OCI-M2 (cell line): ENCODE measurements around the gene PPP1R14C.
A peak's percentile ranks its signal among the peaks of the same experiment; 100 is the strongest.

ENCODE experiments used
- DNase-seq: peaks from one replicate; lab custom pipeline; 2025; ENCODE audit not compliant: unreplicated experiment; lab: John Stamatoyannopoulos, UW

The PPP1R14C gene

DNA sequence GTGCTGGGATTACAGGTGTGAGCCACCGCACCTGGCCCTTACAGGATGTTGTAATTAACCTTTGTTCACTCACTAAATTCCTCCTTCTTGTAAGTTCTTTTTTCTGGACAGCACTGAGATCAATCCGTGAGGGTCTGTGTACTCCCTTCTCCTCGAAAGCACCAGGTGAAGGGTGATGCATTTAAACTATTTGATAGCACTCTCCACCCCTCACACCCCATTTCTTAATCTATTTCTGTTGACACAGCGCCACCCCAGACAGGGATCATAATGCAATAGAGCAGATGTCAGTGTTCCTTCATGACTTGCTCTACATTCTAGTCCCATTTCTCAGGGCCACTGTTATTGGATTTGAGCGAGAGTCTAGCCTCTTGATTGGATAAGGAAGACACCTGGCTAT, 46.3 kb downstream of the PPP1R14C start:
- no peak for DNase-seq

DNA sequence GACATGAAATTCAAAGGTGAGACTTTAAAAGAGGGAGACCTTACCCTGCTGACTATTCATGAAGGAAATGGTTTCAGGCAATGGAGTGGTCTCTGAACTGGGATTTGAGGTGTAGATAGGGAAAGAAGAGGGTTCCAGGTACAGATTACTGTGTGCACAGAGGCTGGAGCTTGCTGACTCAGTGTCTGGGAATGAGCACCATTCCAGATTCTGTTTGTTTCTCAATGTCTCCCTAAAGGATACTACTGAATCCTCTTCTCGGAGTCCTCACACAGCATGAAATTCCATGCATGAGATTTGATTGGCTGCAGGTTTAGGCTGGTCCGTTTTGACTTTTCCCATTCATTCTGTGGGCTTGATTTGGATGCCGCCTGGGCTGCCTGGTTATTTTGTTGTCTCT, 49.0 kb downstream of the PPP1R14C start:
- DNase-seq: no peak

DNA sequence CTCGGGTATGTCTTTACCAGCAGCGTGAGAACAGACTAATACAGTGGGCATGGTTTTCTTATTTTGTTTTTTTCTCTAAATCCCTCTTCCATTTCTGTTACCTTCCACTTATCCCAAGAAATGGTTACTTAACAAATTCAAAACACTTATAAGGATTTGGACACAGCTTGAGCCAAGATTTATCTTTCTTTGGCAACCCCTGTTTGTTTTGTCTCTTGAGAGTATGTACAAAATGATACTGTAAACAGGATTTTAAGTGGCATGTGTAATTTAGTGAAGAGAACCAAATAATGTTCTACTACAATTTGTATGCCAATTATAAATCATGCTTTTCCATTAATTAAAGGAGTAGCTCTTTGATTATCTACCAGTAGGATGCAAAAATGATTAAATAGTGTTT, 51.4 kb downstream of the PPP1R14C start:
- no peak for DNase-seq

- no peak for DNase-seq
Measured at GRCh38 chr6:150195996-150196417, 53.2 kb downstream of the PPP1R14C start.

GRCh38 chr6:150196942-150197745, 54.3 kb downstream of the PPP1R14C start:
- no peak for DNase-seq

DNA sequence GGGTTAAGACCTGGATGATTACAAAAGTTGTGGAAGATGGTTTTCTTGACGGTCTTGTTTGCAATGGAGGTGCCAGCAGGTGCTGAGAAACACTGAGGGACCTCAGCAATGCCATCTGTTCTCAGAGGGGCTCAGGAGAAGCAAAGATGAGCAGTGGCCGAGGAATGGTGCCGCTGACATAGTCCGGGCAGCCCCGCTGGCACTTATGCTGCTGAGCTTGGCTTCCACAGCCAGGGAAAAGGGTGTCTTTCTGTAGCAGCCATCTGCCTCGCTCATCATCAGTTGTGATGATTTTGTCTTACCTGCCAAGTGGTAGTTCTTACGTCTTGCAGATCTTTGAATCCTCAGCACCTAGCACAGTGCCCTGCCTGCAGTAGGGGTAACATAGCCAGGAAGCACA, 55.7 kb downstream of the PPP1R14C start:
- DNase-seq: no peak

- DNase-seq: no peak
Measured at GRCh38 chr6:150199241-150199640, 56.4 kb downstream of the PPP1R14C start.

DNA sequence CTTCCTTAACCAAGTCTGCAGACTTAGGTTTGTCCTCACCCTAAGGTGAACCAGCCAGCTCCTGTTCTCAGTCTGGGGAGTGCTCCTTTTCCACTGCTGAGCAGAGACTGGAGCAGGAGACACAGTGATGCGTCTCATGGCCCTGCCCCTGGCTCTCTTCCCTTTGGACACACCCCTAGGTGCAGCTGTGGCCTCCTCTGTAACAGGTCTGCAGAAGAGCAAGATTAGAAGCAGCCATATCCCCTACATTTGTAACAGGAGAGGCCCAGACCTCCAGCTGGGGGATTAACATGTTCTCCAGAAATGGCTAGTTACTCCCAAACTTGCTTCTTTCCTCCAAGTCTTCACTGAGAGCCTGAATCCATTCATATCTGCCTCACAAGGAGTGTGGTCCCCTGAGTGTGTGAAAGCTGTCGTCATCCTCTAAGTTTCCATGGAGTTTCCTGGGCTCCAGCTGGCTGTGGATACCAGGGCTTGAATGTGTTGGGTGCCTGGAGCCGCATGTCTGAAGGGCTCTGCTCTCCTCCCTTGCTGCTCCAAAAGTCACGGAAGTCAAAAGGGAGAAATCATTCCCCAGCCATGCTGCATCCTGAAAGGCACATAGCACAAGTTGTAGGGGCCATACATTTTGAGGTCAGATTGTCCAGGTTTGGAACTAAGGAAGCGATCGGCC, 57.7 kb downstream of the PPP1R14C start:
- DNase-seq: no peak

- no peak for DNase-seq
Measured at GRCh38 chr6:150201285-150201684, 58.4 kb downstream of the PPP1R14C start.

DNA sequence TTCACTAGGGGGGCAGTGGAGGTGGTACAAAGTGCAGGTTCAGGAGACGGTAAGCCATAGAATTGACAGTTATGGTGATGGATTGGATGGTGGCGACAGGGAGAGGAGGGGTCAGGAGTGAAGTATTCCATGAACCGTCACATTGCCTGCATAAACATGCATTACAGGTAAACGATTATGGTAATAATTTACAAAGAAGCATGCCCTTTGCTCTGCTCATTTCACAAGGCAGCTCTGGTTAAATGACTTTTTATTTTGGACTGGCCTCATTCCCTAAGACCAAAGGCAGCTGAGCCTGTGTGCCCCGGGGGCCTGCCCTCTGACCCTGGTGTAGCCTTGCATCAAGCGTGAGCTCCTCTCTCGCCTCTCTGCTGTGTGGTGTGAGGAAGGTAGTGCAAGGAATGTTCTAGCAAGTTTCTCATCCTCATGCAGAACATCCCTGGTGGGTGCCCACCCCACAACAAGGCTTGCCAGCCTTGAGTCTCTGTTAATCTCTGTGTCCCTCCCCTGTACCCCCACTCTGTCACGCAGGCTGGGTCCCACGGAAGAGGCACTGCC, 59.0 kb downstream of the PPP1R14C start:
- no peak for DNase-seq

DNA sequence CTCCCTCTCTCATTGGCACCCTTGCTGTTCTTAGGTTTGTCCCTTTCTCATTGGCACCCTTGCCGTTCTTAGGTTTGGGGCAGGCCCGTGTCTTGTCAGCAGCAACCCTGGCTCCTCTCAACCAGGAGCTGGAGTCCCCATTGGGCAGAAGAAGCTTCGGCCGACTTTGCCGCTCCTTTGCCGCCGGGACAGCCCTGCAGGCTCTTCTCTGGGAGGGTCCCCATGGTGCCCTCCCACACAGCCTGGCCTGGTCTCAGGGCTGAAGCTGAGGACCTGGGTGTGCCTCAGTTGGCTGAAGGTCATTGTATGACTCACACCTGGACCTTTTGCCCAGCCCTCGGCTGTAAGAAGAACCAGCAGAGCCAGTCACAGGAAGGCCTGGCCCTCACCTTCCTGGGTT, 59.6 kb downstream of the PPP1R14C start:
- no peak for DNase-seq

DNA sequence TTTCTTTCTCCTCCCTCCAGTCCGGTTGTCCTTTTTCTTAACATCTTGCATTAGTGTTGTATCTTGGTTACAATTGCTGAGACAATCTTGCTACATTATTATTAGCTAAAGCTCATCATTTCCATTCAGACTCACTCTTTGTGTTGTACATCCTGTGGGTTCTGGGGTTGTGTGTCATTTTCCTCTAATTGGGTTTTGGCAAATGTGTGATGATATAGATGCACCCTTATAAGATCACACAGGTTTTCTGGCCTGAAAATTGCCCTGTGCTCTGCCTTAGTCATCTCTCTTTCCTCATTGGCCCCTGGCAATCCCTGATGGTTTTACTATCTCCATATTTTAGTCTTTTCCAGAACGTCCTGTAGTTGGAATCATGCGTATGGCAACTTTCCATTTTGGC, 60.1 kb downstream of the PPP1R14C start:
- no peak for DNase-seq

- DNase-seq: no peak
Measured at GRCh38 chr6:150203378-150203777, 60.5 kb downstream of the PPP1R14C start.

GRCh38 chr6:150203871-150204545, 61.2 kb downstream of the PPP1R14C start:
- DNase-seq: no peak

- peak; percentile 28 for DNase-seq
Measured at GRCh38 chr6:150204705-150205472, 62.0 kb downstream of the PPP1R14C start.

DNA sequence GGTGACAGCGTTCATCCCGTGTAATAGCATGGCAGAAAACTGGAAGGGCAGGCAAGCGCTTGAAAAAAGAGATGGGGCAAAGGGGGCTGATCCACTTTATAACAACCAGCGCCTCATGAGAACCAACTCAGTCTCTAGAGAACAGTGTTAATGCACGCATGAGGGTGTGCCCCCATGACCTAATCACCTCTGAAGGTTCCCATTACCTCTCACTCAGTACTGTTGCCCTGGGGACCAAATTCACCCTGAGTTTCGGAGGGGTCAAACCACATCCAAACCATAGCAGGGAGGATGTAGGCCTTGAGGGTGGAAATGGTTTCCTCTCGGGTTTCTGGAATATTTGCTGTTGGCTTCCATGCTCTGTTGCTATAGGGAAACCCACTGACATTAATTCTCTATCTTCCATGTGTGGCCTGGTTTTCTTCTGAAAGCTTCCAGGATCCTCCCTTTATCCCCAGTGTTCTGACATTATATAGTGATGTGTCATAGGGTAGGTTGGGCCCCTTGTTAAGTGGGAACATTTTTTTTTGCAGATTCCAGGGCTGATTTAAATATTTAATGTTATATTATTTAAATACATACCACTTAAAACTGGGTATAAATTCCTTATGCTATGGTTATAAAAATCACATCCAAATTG, 65.2 kb downstream of the PPP1R14C start:
- DNase-seq: no peak

DNA sequence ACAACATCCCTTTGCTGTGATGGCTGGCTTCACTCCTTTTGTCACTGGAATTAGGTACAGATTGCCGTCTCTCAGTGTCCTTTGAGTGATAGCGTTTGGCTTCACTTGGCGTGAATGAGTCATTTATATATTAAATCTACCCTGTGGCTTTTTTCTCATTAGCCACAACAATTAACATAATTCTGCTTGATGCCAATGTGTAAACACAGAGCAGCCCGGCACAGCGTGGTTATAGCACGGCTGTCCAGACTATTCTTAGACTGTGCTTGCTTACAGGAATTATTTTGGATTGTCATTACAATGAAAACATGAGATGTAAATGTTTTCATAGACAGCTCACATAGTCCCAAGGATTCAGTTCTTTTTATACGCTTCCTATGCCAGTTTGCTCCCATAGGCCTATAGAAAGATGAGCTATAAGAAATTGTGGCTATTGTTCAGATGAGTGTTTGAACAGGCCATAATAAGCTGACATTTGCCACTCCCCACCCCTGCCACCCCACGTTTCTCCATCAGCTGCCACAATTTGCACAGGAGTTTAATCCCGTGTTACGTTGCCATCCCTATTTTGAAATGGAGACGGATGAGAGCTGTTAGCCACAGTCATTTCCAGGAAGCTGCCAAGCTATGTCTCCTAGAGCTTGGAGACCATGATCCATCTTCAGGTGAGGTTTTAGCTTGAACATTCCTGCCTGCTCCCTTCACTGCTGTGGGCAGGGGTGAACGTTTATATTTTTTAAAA, 65.9 kb downstream of the PPP1R14C start:
- no peak for DNase-seq

DNA sequence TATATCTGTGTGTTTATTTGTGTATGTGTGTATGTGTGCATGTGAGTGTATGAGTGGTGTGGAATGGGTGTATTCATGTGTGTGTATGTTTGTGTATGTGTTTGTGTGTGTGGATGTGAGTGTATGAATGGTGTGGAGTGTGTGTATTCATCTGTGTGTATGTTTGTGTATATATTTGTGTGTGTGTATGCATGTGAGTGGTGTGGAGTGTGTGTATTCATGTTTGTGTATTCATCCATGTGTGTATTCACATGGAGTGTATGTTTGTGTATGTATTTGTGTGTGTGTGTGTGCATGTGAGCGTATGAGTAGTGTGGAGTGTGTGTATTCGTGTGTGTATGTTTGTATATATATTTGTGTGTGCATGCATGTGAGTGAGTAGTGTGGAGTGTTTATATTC, 66.6 kb downstream of the PPP1R14C start:
- DNase-seq: no peak

DNA sequence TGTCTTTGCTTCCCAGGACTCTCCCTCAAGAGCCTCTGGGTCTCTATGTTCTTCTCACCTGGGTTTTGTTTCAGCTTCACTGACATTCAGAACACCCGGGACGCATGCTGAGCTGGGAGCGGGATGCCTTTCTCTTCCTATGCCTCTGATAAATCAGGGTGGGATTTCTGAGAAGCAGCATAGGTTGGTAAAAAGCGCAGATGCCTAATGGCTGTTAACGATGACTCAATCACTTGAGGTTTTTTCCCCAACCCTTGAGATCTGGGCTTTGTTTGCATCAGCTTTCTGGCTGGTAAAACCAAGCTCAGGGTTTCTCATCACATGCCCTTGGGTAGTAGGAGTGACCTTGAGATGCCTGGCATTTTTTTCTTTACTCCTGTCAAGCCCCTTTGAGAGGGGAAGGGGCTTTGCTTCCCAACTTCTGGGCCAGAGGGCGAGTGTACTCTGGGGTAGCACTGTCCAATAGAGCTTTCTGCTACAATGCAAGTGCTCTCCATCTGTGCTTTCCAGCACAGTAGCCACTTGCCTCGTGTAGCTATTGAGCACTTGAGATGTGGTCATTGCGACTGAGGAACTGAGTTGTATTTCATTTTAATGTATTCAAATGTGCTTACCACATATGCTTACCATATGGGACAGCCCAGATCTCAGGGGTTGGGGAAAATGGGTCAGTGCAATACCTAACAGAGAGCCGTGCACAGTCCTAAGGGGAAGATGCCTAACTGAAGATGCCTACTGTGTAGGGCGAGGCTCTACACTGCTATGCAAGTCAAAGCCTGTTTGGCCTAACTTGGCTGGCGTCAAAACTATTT, 69.1 kb downstream of the PPP1R14C start:
- no peak for DNase-seq
